GM23248 (cell line): ENCODE results near the gene DNAJB4.

Experiments
- EZH2 ChIP-seq: fragments of 200-600 bp; sonication (generic); IDR thresholded peaks from 2 replicates; pipeline ENCODE4 v1.6.1; 2018; ENCODE audit warnings: antibody characterized with exemption, mild to moderate bottlenecking; ENCODE audit not compliant: insufficient read depth, poor library complexity, severe bottlenecking
- EZH2phosphoT487 ChIP-seq: fragments of 200-600 bp; sonication (generic); IDR thresholded peaks from 2 replicates; pipeline ENCODE4 v1.6.1; 2018; ENCODE audit warnings: antibody characterized with exemption, moderate library complexity, mild to moderate bottlenecking, low read depth; ENCODE audit not compliant: insufficient read depth

GRCh38 chr1:77996734-77997133, 8.0 kb upstream of the DNAJB4 start:
- no peak for TF ChIP-seq EZH2
- TF ChIP-seq EZH2phosphoT487: no peak
